NT2/D1 (cell line): Measurements from ENCODE around the gene SHANK3.

Source experiments
- SUZ12 ChIP-seq: IDR thresholded peaks from 2 replicates; pipeline ENCODE4 v1.6.1; 2011; ENCODE audit not compliant: insufficient read length, insufficient read depth; ENCODE audit errors: extremely low read depth
- YY1 ChIP-seq: IDR thresholded peaks from 2 replicates; pipeline ENCODE4 v1.6.1; 2011; ENCODE audit not compliant: insufficient read length, insufficient read depth
- ZNF274 ChIP-seq: IDR thresholded peaks from 2 replicates; pipeline ENCODE4 v1.6.1; 2011; ENCODE audit warnings: mild to moderate bottlenecking, low read depth, low read length

- no peak for TF ChIP-seq YY1
- TF ChIP-seq ZNF274 = no peak
- TF ChIP-seq SUZ12 = no peak
These were observed 47.5 kb upstream of the SHANK3 start for GRCh38 chr22:50625131-50625567.
